Endodermal cell (in vitro differentiated cells): Measurements from ENCODE around the gene DCC. TPM values are rescaled to one million over a fixed set of nuclear protein-coding genes. Genes with fewer than 3 reads are reported as not detected.

Experiments
- DNase-seq: peaks from one replicate; pipeline ENCODE4 v3.0.0-alpha.2; 2017
- H3K27ac ChIP-seq: 2 replicates; pipeline ENCODE4 v1.5.1; 2013; ENCODE audit warnings: mild to moderate bottlenecking, low read depth, low read length, moderate library complexity
- H3K27me3 ChIP-seq: 2 replicates; pipeline ENCODE4 v1.6.1; 2013; ENCODE audit warnings: mild to moderate bottlenecking, low read length, moderate library complexity; ENCODE audit not compliant: insufficient read depth, control insufficient read depth, poor library complexity, severe bottlenecking
- H3K36me3 ChIP-seq: 2 replicates; pipeline ENCODE4 v1.7.0; 2013; ENCODE audit warnings: mild to moderate bottlenecking, low read length, moderate library complexity; ENCODE audit not compliant: control insufficient read depth, insufficient read depth
- H3K4me1 ChIP-seq: one replicate; pipeline ENCODE4 v1.7.0; 2013; ENCODE audit warnings: low read length; ENCODE audit not compliant: control insufficient read depth, insufficient read depth
- H3K4me3 ChIP-seq: 2 replicates; pipeline ENCODE4 v1.5.1; 2013; ENCODE audit warnings: mild to moderate bottlenecking, low read length, moderate library complexity
- H3K9ac ChIP-seq: 2 replicates; pipeline ENCODE4 v1.6.1; 2013; ENCODE audit warnings: mild to moderate bottlenecking, low read length, moderate library complexity; ENCODE audit not compliant: poor library complexity, severe bottlenecking; ENCODE audit errors: extremely low read depth
- H3K9me3 ChIP-seq: 2 replicates; pipeline ENCODE4 v1.6.1; 2013; ENCODE audit warnings: mild to moderate bottlenecking, low read length, moderate library complexity; ENCODE audit not compliant: control insufficient read depth
- H3K27ac Mint-ChIP-seq: 2 replicates; pipeline ENCODE4 v1.8.0; 2020; ENCODE audit warnings: mixed read lengths
- H3K27me3 Mint-ChIP-seq: 2 replicates; pipeline ENCODE4 v1.8.0; 2021; ENCODE audit warnings: mild to moderate bottlenecking, mixed read lengths; ENCODE audit not compliant: insufficient read depth
- H3K36me3 Mint-ChIP-seq: 2 replicates; pipeline ENCODE4 v1.8.0; 2020; ENCODE audit warnings: low read depth, mixed read lengths
- H3K4me1 Mint-ChIP-seq: 2 replicates; pipeline ENCODE4 v1.8.0; 2020; ENCODE audit warnings: mixed read lengths
- H3K4me3 Mint-ChIP-seq: 2 replicates; pipeline ENCODE4 v1.8.0; 2020; ENCODE audit warnings: mild to moderate bottlenecking, moderate library complexity, mixed read lengths
- H3K9me3 Mint-ChIP-seq: 2 replicates; pipeline ENCODE4 v1.8.0; 2020; ENCODE audit warnings: mild to moderate bottlenecking, mixed read lengths
- CTCF ChIP-seq: fragments of 200-600 bp; sonication (generic); conservative IDR thresholded peaks from 2 replicates; pipeline ENCODE4 v1.5.0; 2021; ENCODE audit warnings: antibody characterized with exemption, mild to moderate bottlenecking
- WGBS, 2 experiments: methylation state at CpG; one replicate each; pipeline versions ENCODE4 v1.1.5 to v1.1.7; 2013; ENCODE audit warnings: missing lambda C conversion rate in 2 of 2, mixed read lengths in 1 of 2; ENCODE audit not compliant: insufficient coverage in 1 of 2, insufficient read length in 1 of 2; 5-methylcytosine and 5-hydroxymethylcytosine counted together
- total RNA-seq, 2 donors: library from RNA; stranded (reverse); fragmentation: NEBNext Ultra II Directional in 1 of 2; extraction: Animal tissue kit (Norgen Biotek cat#: 25700) in 1 of 2; gene quantifications; 2 replicates in 1 of 2; 3 replicates in 1 of 2; pipeline ENCODE4 v1.2.1, GENCODE V29; 2021

The DCC gene
- total RNA-seq, 2 donors from 2014 or later = 0.77 to 0.97 TPM

DNA sequence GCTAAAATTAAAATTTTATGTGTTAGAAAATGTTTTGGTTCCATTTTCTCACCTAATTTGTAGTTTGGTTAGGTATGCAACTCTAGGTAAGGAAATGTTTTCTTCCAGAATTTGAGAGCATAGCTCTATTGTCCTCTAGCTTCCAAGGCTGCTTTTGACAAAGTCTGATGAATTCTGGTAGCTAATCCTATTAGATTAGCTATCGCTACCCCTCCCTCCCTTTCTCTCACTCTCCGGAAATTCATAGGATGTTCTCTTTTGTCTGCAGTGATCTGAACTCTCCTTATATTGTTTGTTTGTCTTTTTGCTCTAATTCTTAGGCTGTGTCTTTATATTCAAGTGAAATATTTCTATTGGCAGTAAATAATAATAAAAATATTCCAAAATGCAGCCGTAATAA lies 382.9 kb downstream of the DCC start:
- no peak for TF ChIP-seq CTCF
- Histone ChIP-seq H3K4me3 (no peak overlapping the region), H3K9ac (no peak overlapping the region), H3K4me1 (peaks cover 6% of the 10 kb centered on the region), H3K27me3 (no peaks in the 10 kb centered on the region), H3K9me3 (no peaks in the 10 kb centered on the region), H3K27ac (no peak overlapping the region), H3K36me3 (no peaks in the 10 kb centered on the region)
- Mint-ChIP-seq H3K9me3 (no peaks in the 10 kb centered on the region), H3K27ac (no peak overlapping the region), H3K4me3 (no peak overlapping the region), H3K36me3 (no peaks in the 10 kb centered on the region), H3K27me3 (no peaks in the 10 kb centered on the region), H3K4me1 (peaks cover 14% of the 10 kb centered on the region)
- WGBS, 2 experiments = 74% methylated on average over 3 of the region's 3 CpGs; no CpG with 5 or more reads in 1 of the 2 experiments
- no peak for DNase-seq

GRCh38 chr18:52723550-52723970 lies 383.6 kb downstream of the DCC start:
- Histone ChIP-seq H3K9ac (no peak overlapping the region), H3K4me3 (no peak overlapping the region), H3K36me3 (no peaks in the 10 kb centered on the region), H3K27ac (no peak overlapping the region), H3K4me1 (peaks cover 6% of the 10 kb centered on the region), H3K9me3 (no peaks in the 10 kb centered on the region), H3K27me3 (no peaks in the 10 kb centered on the region)
- no peaks in the 10 kb centered on the region for H3K27me3 Mint-ChIP-seq
- no peaks in the 10 kb centered on the region for H3K36me3 Mint-ChIP-seq
- WGBS, 2 experiments = 78% methylated on average over 3 of the region's 3 CpGs; no CpG with 5 or more reads in 1 of the 2 experiments
- no peak overlapping the region for H3K4me3 Mint-ChIP-seq
- peaks cover 14% of the 10 kb centered on the region for H3K4me1 Mint-ChIP-seq
- H3K27ac Mint-ChIP-seq = no peak overlapping the region
- H3K9me3 Mint-ChIP-seq = no peaks in the 10 kb centered on the region
- no peak for DNase-seq
- no peak for TF ChIP-seq CTCF

- H3K27ac ChIP-seq = no peak overlapping the region
- no peak overlapping the region for H3K27ac Mint-ChIP-seq
- WGBS, 2 experiments = 91 to 100% methylated on average over 3 of the region's 3 CpGs
Measured at GRCh38 chr18:52730972-52731619, 391.1 kb downstream of the DCC start.

More at GRCh38 chr18:52730972-52731619, 391.1 kb downstream of the DCC start:
- no peak for TF ChIP-seq CTCF
- Histone ChIP-seq H3K27me3 (no peaks in the 10 kb centered on the region), H3K4me1 (no peaks in the 10 kb centered on the region), H3K9ac (no peak overlapping the region), H3K9me3 (no peaks in the 10 kb centered on the region), H3K36me3 (no peaks in the 10 kb centered on the region), H3K4me3 (no peak overlapping the region)
- Mint-ChIP-seq H3K4me1 (no peaks in the 10 kb centered on the region), H3K9me3 (no peaks in the 10 kb centered on the region), H3K27me3 (no peaks in the 10 kb centered on the region), H3K4me3 (no peak overlapping the region), H3K36me3 (no peaks in the 10 kb centered on the region)
- DNase-seq = no peak
